GM12891 (cell line): ENCODE measurements around the gene CAMK1D.

Experiments
- DNase-seq: peaks from one replicate; pipeline ENCODE4 v3.0.0; 2011; ENCODE audit warnings: low spot score; ENCODE audit not compliant: insufficient read length
- FAIRE-seq: peaks from 2 replicates; lab custom pipeline; 2011; peaks lifted over from hg19 to GRCh38; lab: Jason Lieb, UNC
- PAX5 ChIP-seq: IDR thresholded peaks from 2 replicates; pipeline ENCODE4 v1.6.1; 2011; ENCODE audit warnings: low read length, moderate library complexity, mild to moderate bottlenecking; ENCODE audit not compliant: insufficient read depth, severe bottlenecking
- POLR2A ChIP-seq: IDR thresholded peaks from 2 replicates; pipeline ENCODE4 v1.6.1; 2011; ENCODE audit warnings: low read depth, low read length, control low read depth
- POLR2AphosphoS5 ChIP-seq: IDR thresholded peaks from 2 replicates; pipeline ENCODE4 v1.6.1; 2011; ENCODE audit warnings: low read depth, low read length, control low read depth
- POU2F2 ChIP-seq: IDR thresholded peaks from 2 replicates; pipeline ENCODE4 v1.6.1; 2011; ENCODE audit warnings: low read depth, mild to moderate bottlenecking, control low read depth, low read length, moderate library complexity
- SPI1 ChIP-seq: IDR thresholded peaks from 2 replicates; pipeline ENCODE4 v1.6.1; 2011; ENCODE audit warnings: low read depth, low read length, control low read depth
- TAF1 ChIP-seq: IDR thresholded peaks from 2 replicates; pipeline ENCODE4 v1.6.1; 2011; ENCODE audit warnings: low read depth, low read length, control low read depth

Gene CAMK1D

DNA sequence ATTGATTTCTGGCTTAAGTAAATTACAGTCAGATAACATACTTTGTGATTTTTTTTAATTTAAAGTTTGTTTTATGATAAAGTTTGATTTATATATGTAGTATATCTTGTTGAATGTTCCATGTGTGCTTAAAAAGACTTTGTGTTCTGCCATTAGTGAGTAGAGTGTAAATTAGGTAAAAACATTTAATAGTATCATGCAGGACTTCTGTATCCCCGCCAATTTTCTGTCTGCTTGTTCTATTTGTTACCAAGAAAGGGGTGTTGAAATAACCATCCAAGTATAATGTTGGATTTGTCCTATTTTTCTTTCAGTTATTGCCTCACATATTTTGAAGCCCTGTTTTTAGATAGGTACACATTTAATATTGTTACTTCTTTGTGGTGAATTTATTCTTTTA, 172.1 kb downstream of the CAMK1D start:
- DNase-seq, result no peak
- FAIRE-seq, result no peak
- TF ChIP-seq TAF1, result no peak
- TF ChIP-seq POLR2A, result no peak
- no peak for TF ChIP-seq POLR2AphosphoS5
- TF ChIP-seq SPI1, result no peak
- TF ChIP-seq PAX5, result no peak

DNA sequence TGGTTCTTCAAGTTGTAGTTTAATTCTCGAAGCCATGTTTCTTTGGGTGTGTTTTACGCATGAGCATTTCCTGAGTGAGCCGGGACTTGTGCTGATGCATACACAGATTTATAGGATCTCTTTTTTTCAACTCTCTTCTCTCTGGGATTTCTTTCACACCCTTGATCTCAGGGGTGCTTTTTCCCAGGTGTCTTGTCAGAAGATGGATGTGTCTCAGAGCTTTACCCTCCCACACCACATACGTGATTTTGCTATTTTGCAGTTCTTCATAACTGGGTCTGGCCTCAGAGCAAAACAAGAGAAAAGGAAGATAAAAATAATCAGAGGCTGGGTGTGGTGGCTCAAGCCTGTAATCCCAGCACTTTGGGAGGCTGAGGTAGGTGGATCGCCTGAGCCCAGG, 177.0 kb downstream of the CAMK1D start:
- FAIRE-seq (no peak), DNase-seq (no peak)
- TF ChIP-seq SPI1, result no peak
- TF ChIP-seq POLR2AphosphoS5, result no peak
- no peak for TF ChIP-seq TAF1
- no peak for TF ChIP-seq POU2F2

DNA sequence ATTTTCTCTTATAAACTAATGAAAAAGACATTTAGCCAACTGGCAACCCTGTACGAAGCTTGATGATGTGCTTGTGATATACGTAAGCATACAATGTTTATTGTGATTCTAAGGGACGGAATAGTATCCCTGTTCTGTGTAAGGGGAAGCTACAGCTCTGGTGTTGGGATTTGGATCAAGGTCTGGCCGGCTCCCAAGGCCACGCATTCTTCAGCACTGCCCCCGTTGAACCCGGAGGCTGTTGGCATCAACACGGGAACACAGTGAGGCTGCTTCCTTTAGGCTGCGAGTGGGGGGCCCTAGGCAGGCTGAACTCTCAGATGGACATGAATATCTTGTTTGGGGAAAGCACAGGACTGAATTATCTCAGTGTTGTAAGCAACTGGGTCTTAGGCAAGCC, 180.6 kb downstream of the CAMK1D start:
- TF ChIP-seq POLR2A (no peak), PAX5 (no peak), POU2F2 (no peak), POLR2AphosphoS5 (no peak), SPI1 (no peak)
- no peak for DNase-seq
- FAIRE-seq, result no peak

DNA sequence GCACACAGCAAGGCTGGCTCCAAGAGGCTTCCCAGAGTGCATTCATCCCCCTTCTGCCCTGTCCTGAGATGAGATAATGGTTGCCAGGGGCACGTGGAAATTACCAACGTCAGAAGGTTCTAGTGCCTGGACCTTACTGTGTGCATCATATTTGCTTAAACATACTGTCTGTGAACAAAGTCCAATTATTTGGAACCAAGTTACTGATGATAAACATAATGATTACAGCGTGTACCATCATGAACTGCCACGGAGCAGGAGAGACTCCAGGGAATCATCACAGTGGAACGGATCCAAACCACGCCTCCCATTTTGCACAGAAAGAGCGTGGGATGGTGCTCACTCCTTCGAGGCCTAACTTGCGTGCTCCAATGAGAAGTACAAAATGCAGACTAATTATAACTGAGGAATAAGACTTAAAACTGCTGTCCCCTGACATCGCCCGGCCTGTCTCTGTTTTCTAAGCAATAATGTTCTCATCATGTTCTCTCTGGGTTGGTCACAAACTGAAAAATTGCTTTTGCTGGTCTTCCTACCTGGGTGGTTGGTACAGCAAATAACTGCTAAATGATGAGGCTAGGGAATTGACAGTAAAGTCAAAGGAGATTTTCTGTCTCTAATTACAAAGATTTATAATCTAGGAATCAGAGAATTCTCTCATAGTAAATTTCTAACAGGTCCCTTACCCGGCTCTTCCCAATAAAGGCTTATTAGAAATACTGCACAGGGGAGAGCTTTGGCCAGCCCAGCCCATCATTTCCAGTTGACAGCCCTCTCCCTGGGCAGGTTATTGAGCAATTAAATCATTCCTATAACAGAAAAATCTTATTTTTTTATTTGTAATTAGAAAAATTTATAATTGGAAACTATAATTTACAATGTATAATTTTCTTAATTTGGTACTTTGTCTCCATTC, 182.2 kb downstream of the CAMK1D start:
- DNase-seq (no peak), FAIRE-seq (no peak)
- no peak for TF ChIP-seq POLR2AphosphoS5
- TF ChIP-seq POU2F2, result no peak
- TF ChIP-seq TAF1, result no peak
- TF ChIP-seq POLR2A, result no peak
- TF ChIP-seq SPI1, result no peak
- no peak for TF ChIP-seq PAX5

DNA sequence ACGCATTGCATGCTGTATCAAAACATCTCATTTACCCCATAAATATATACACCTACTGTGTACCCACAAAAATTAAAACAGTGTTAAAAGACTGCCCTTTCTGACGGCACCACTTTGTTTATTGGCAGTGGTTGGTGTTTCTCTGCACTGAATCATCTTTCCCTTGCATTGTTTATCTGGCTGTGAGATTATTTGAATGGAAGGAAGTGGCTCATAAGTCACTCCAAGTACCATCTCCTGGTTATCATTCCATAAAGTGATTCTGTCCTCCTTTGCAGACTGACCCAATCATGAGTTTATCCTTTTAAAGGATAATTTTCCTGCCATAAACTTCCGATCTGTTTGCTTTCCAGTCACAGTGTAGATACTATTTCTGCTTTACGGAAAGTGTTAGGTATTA, 183.8 kb downstream of the CAMK1D start:
- DNase-seq (no peak), FAIRE-seq (no peak)
- no peak for TF ChIP-seq TAF1
- TF ChIP-seq POLR2A, result no peak
- no peak for TF ChIP-seq PAX5
- TF ChIP-seq POU2F2, result no peak
- no peak for TF ChIP-seq POLR2AphosphoS5

DNA sequence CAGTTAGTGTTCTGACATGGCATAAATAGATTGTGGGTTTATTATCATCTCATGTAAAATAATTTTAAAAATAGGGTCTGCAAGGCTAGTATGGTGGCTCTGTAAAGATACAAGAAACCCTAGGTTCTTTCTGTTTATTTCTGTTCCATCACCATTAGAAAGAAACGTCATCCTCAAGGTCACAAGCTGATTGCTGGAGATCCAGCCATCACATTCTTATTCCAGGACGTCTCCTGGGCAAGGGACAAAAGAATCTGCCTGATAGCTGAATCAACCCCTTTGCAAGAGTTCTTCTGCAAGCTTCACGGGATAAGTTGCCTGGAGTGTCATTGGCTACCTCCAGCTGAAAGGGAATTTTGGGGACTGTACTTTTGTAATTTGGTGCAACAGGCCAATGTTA, 184.4 kb downstream of the CAMK1D start:
- TF ChIP-seq POU2F2, result no peak
- no peak for TF ChIP-seq POLR2AphosphoS5
- TF ChIP-seq SPI1, result no peak
- TF ChIP-seq TAF1, result no peak
- TF ChIP-seq PAX5, result no peak
- TF ChIP-seq POLR2A, result no peak
- FAIRE-seq (no peak), DNase-seq (no peak)

DNA sequence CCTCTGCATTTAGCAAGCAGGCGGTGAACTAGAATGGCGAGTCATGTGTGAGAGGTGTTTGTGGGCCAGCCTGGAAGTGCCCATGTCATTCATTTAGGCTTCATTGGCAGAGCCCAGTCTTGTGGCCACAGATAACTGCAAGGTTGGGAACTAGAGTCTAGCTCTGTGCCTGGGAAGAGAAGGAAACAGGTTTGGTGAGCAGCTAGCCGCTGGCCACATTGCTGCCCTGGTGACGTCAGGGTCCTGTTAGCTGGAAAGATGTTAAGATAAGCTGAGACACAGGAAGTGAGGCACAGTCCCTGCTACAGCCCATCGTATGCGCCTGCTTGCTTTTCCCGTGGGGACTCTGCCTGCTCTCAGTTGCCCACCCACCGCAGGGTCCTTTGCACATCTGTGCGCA, 185.5 kb downstream of the CAMK1D start:
- FAIRE-seq (no peak), DNase-seq (no peak)

DNA sequence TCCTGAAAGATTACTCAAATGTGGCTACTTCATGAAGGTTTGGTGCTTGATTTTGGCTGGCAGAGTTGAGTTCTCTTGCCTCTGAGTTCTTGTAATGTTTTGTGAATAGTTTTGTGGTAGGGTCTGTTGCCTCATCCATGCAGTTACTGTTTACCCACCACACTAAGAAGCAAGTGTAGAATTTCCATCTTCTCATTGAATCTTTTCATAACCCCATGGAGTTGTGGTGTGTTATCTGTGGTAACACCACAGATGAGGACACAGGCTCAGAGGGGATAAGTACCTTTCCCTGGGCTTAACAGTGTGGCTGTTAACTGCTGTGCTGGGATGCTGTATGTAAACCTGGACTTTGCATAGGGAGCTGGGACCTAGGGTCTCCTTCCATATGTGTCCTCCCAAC, 186.3 kb downstream of the CAMK1D start:
- no peak for DNase-seq
- TF ChIP-seq POU2F2, result no peak
- no peak for TF ChIP-seq PAX5
- no peak for TF ChIP-seq POLR2A
- no peak for TF ChIP-seq POLR2AphosphoS5
- TF ChIP-seq TAF1, result no peak
- TF ChIP-seq SPI1, result no peak
- FAIRE-seq, result peak; percentile 9

More for the DNA sequence above, 185.5 kb downstream of the CAMK1D start:
- TF ChIP-seq TAF1 (no peak), POU2F2 (no peak), SPI1 (no peak), PAX5 (no peak), POLR2A (no peak), POLR2AphosphoS5 (no peak)

DNA sequence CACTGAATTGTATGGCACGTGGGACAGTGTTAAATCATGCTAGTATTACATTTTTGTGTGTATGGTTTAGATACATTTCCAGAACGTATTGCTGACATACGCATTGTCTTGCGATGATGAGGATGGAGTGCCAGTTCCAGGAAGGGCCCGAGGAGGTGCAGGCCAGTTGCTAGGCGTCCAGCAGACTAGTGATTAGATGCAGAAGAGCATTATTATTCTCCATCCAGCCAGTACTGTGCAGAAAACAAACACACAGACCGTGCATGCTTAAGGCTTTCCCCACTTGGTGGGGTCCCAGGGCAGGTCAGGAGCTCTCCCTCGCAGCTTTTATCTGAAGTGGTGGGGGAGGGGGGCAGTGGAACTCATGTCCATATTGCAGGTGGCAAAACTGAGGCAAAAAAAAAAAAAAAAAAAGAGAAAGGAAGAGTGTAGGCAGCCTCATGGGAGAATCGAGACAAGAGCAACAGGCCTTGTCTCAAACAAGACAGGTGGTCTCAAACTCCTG, 189.2 kb downstream of the CAMK1D start:
- TF ChIP-seq POLR2A, result no peak
- no peak for TF ChIP-seq TAF1
- no peak for TF ChIP-seq SPI1
- TF ChIP-seq PAX5, result no peak
- TF ChIP-seq POLR2AphosphoS5, result no peak
- TF ChIP-seq POU2F2, result no peak
- FAIRE-seq (no peak), DNase-seq (no peak)
